GM12873 (cell line): ENCODE data around the gene WWOX.

ENCODE experiments used
- TF ChIP-seq, protein P1 (sequence below): IDR thresholded peaks from 2 replicates; pipeline ENCODE4 v1.5.1; 2012; ENCODE audit warnings: low read depth, mild to moderate bottlenecking, moderate library complexity, low read length, control low read depth; ENCODE audit not compliant: insufficient read depth; ENCODE audit errors: missing control alignments

The WWOX gene

DNA sequence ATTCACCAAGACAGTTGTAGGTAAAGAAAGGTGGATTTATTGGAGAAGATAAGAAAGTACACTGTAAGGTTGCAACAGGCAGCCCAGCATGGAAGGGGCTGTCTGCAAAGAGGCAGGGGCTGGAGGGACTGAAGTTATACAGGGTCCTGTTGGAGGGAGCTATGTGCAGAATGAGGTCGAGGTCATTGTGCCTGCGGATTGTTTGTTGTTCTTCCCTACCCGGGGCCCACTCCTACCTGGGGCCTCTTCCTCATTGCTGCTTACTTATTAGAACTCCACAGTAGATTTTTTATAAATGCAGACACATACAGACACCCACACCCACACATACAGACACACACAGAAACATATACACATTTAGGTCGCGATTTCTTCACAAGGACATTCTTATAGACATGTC, 1034.8 kb downstream of the WWOX start:
- TF ChIP-seq, protein P1, sequence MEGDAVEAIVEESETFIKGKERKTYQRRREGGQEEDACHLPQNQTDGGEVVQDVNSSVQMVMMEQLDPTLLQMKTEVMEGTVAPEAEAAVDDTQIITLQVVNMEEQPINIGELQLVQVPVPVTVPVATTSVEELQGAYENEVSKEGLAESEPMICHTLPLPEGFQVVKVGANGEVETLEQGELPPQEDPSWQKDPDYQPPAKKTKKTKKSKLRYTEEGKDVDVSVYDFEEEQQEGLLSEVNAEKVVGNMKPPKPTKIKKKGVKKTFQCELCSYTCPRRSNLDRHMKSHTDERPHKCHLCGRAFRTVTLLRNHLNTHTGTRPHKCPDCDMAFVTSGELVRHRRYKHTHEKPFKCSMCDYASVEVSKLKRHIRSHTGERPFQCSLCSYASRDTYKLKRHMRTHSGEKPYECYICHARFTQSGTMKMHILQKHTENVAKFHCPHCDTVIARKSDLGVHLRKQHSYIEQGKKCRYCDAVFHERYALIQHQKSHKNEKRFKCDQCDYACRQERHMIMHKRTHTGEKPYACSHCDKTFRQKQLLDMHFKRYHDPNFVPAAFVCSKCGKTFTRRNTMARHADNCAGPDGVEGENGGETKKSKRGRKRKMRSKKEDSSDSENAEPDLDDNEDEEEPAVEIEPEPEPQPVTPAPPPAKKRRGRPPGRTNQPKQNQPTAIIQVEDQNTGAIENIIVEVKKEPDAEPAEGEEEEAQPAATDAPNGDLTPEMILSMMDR: no peak

DNA sequence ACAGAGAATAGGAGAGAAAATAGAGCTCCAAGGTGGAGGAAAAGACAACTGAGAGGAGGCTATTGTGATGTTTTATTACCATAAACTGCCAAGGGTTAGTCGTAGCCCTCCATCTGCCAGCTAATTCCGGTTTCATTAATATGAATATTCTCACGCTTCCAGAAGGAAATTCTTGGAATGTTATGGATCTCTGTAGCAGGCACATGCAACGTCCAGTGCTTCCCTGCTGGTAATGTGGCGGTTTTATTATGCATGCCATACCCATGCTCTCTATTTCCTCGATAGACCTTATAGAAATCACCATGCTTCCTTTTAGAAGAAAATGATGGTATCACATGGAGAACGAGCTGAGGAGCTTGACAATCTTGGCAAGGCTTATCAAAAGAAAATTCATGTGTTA, 1037.5 kb downstream of the WWOX start:
- TF ChIP-seq, protein P1: no peak

DNA sequence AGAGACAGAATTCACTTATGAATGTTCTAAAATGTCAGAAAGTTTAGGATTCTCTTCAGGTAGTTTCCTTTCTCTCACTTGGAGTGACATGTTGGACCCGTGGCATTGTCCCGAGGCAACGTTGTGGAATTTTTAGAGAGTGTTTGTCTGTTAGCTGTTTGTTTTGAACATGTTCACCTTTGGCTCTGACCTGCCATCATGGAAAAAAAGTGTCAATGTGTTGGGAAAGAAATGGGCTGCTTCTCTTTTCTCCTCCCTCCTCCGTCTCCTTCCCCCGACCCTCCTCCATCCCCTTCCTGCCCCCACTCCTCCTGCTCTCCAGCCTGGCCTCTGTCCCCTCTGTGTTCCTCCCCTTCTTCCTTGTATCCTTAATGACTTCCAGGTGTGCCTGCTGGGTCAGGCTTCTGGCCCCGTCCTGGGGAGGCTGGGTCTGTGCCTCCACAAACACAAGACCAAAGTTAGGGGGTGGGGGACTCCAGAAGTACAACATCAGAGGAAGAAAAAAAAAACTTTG, 1038.0 kb downstream of the WWOX start:
- TF ChIP-seq, protein P1: no peak

DNA sequence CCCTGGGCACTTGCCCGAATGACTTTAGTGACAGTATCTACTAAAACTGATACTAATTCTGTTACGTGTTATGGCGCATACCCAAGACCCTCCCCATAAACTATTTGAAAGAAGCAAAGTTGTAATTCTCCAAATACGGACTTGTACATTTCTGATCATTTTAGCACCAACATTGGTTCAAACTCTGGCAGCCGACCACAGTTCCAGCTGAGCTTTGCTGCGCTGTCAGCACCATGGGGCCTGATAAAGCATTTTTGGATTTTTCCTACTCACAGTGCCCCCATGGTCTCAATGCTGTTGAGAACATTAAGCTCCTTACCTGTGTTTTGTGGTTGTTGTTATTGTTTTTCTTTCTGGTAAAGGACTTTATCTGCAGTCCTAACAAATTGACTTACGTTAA, 1040.3 kb downstream of the WWOX start:
- TF ChIP-seq, protein P1: no peak

DNA sequence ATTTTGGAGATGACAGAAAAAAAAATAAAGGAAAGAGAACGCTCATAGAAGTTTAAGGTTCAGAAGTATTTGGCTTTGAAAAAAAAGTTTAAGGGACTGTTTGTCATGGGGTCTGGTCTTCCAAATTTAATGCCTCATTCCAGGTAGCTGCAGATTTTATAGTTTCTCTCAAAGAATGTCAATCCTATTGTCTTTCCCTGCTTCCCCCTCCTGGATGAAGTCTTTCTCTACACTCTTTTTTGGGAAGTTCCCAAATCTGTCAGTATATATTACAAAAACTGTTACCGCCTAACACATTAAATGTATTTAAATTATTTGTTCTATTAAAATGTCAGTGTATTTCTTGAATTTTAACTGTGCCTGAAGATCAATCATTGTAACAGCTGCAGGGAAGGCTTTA, 1043.6 kb downstream of the WWOX start:
- TF ChIP-seq, protein P1: no peak

DNA sequence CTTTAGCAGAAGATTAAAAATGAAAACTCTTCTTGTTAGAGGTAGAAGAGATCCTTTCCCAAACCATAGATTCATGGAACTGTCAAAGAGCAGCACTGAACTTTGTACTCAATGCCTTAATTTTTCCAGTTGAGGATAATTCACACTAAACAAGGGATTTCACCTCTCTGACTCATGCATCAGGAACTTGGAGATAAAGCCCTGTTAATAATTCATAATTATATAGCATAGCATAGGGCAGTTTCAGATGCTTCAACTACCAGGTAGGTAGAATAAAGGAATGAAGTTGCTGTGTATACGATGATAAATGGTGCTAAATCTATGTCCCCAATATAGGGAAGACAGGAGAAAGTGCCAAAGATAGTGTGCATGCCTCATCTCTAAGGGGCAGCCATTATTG, 1050.7 kb downstream of the WWOX start:
- TF ChIP-seq, protein P1: no peak

DNA sequence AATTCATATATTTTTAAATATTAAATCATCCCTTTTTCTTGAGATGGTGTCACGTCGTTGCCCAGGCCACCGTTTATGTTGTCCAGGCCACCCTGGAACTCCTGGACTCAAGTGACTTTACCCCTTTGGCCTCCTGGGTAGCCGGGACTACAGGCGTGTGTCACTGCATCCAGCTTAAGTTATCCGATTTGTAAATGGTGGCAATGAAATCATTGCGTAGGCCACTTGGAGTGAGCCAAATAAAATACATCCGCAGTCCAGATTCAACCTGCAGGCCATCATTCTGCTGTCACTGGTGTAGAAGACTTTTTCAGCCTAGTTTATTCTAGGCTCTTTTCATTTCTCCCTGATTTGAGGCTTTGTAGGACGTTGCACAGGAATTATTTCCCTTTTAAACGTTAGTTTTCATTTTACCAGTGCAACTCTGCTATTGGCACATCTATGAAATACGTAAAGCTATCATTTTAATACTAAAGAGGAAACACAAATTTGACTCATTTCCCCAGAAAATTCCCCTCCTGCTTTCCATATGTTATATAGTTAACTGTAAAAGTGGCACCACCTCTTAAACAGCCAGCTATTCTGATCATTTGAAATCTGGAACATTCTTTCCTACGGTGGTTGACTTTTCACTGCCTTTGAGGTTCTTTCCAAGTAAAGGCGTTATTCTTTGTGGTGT, 1051.3 kb downstream of the WWOX start:
- TF ChIP-seq, protein P1: no peak

DNA sequence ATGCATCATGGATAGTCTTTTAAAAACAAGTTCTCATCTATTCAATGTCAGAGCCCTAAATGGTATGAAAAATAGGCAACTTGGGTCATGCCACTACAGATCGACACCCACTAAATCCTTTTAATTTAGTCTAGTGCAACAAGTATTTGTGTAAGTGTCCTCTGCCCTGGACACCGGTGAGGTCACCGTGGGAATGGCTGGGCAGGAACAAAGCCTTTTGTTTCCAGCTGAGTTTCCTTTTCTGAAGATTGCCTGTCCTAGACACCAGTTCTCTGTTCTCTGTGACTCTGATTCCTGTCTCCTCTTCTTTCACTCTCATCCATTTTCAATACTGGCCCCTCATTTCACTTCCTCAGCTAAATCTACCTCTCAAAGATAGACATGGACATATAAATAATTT, 1054.6 kb downstream of the WWOX start:
- TF ChIP-seq, protein P1: no peak
